PFSK-1 (cell line): ENCODE results near the gene CALML3.

ENCODE experiments used
- FOXP2 ChIP-seq: optimal IDR thresholded peaks from 2 replicates; pipeline ENCODE3; 2011; ENCODE audit warnings: borderline replicate concordance, control low read depth, inconsistent platforms; ENCODE audit not compliant: insufficient read depth; ENCODE audit errors: extremely low read length, extremely low read depth
- POLR2AphosphoS5 ChIP-seq: IDR thresholded peaks from 2 replicates; pipeline ENCODE4 v1.6.1; 2012; ENCODE audit warnings: low read depth, mild to moderate bottlenecking, control low read depth, low read length, moderate library complexity
- SIN3A ChIP-seq: IDR thresholded peaks from 2 replicates; pipeline ENCODE4 v1.6.1; 2012; ENCODE audit warnings: mild to moderate bottlenecking, low read length, moderate library complexity, borderline replicate concordance; ENCODE audit not compliant: insufficient read depth
- TAF1 ChIP-seq: IDR thresholded peaks from 2 replicates; pipeline ENCODE4 v1.6.1; 2012; ENCODE audit warnings: low read length, control low read depth, borderline replicate concordance; ENCODE audit not compliant: insufficient read depth
- TF ChIP-seq, protein P1 (sequence below), 2 experiments: IDR thresholded peaks; 2 replicates each; pipeline versions ENCODE4 v1.6.1 to v1.8.0; 2011 to 2012; ENCODE audit warnings: low read depth in 2 of 2, low read length in 2 of 2, control low read depth in 1 of 2, inconsistent platforms in 1 of 2, mild to moderate bottlenecking in 1 of 2, moderate library complexity in 1 of 2; ENCODE audit not compliant: insufficient read depth in 1 of 2

DNA sequence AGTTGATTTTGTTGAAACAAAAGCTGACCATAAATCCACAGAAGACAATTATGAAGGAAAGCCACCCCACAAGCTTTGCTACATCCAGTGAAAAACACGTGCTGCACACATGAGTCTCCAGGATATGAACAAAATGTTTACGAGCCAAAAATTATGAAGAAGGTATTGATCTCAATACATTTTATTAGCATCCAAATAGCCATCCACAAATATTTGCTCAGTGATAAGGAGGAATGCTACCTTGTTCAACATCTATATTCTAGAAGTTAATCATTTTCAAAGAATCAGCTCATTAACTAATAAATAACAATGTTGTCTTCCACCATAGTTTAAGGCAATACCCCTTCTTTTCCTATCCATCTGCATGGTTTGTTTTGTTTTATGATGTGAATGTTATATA, 42.7 kb downstream of the CALML3 start:
- TF ChIP-seq TAF1 (no peak), POLR2AphosphoS5 (no peak), SIN3A (no peak), FOXP2 (no peak)
- TF ChIP-seq, protein P1, sequence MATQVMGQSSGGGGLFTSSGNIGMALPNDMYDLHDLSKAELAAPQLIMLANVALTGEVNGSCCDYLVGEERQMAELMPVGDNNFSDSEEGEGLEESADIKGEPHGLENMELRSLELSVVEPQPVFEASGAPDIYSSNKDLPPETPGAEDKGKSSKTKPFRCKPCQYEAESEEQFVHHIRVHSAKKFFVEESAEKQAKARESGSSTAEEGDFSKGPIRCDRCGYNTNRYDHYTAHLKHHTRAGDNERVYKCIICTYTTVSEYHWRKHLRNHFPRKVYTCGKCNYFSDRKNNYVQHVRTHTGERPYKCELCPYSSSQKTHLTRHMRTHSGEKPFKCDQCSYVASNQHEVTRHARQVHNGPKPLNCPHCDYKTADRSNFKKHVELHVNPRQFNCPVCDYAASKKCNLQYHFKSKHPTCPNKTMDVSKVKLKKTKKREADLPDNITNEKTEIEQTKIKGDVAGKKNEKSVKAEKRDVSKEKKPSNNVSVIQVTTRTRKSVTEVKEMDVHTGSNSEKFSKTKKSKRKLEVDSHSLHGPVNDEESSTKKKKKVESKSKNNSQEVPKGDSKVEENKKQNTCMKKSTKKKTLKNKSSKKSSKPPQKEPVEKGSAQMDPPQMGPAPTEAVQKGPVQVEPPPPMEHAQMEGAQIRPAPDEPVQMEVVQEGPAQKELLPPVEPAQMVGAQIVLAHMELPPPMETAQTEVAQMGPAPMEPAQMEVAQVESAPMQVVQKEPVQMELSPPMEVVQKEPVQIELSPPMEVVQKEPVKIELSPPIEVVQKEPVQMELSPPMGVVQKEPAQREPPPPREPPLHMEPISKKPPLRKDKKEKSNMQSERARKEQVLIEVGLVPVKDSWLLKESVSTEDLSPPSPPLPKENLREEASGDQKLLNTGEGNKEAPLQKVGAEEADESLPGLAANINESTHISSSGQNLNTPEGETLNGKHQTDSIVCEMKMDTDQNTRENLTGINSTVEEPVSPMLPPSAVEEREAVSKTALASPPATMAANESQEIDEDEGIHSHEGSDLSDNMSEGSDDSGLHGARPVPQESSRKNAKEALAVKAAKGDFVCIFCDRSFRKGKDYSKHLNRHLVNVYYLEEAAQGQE (IDR thresholded peaks at IDR 0.05; ENCODE audit: insufficient read depth in 1 of 2, low read depth in 2 of 2, low read length in 2 of 2) = no peak
